ENCODE results near the gene PCNX2.
"Not testable (repeated sequence)": the region's sequence is repeated elsewhere in the genome, so short reads cannot be mapped to it uniquely, and the experiment has no call there.

PCNX2 gene

GRCh38 chr1:233097546-233097945, 198.0 kb downstream of the PCNX2 start:
- DNase-seq = no peak

GRCh38 chr1:233094691-233095090, 200.8 kb downstream of the PCNX2 start:
- DNase-seq = no peak

GRCh38 chr1:233094269-233094668, 201.3 kb downstream of the PCNX2 start:
- DNase-seq = no peak

- DNase-seq = no peak
These were observed 204.6 kb downstream of the PCNX2 start for GRCh38 chr1:233090746-233091494.

- no peak for DNase-seq
These were observed 206.3 kb downstream of the PCNX2 start for GRCh38 chr1:233089251-233089650.

GRCh38 chr1:233088613-233089012, 206.9 kb downstream of the PCNX2 start:
- DNase-seq = no peak

- peak in 1 of 14 donors; percentile 7 for DNase-seq
These were observed 208.3 kb downstream of the PCNX2 start for GRCh38 chr1:233086961-233087881.

- DNase-seq = no peak
These were observed 210.0 kb downstream of the PCNX2 start for GRCh38 chr1:233085566-233085965.

GRCh38 chr1:233082778-233083550, 212.6 kb downstream of the PCNX2 start:
- DNase-seq = no peak

GRCh38 chr1:233081735-233082134, 213.8 kb downstream of the PCNX2 start:
- DNase-seq = no peak

- DNase-seq = not testable (repeated sequence)
These were observed 214.7 kb downstream of the PCNX2 start for GRCh38 chr1:233080827-233081226.

GRCh38 chr1:233080286-233080685, 215.2 kb downstream of the PCNX2 start:
- DNase-seq = no peak

- no peak for DNase-seq
These were observed 216.0 kb downstream of the PCNX2 start for GRCh38 chr1:233079574-233079973.

- DNase-seq = no peak
These were observed 217.1 kb downstream of the PCNX2 start for GRCh38 chr1:233078396-233078795.

GRCh38 chr1:233075915-233076295, 219.6 kb downstream of the PCNX2 start:
- DNase-seq = no peak

GRCh38 chr1:233066087-233066486, 229.4 kb downstream of the PCNX2 start:
- DNase-seq = no peak

- no peak for DNase-seq
These were observed 229.8 kb downstream of the PCNX2 start for GRCh38 chr1:233065685-233066084.

GRCh38 chr1:233064988-233065387, 230.5 kb downstream of the PCNX2 start:
- no peak for DNase-seq

GRCh38 chr1:233063462-233063861, 232.1 kb downstream of the PCNX2 start:
- no peak for DNase-seq

- no peak for DNase-seq
These were observed 234.3 kb downstream of the PCNX2 start for GRCh38 chr1:233061265-233061664.

GRCh38 chr1:233060461-233060994, 235.0 kb downstream of the PCNX2 start:
- no peak for DNase-seq

- no peak for DNase-seq
These were observed 237.7 kb downstream of the PCNX2 start for GRCh38 chr1:233057836-233058235.
